HG02884 (cell line): ENCODE measurements around the gene HTR7.
"Not testable (repeated sequence)": the region's sequence is repeated elsewhere in the genome, so short reads cannot be mapped to it uniquely, and the experiment has no call there.

Source experiments
- ATAC-seq: cut with Tn5 transposase; IDR thresholded peaks from one replicate; pipeline ENCODE4 v1.9.1; 2021; ENCODE audit warnings: mild to moderate bottlenecking, moderate library complexity; ENCODE audit not compliant: unreplicated experiment

The HTR7 gene

GRCh38 chr10:90857635-90858460, at the start of gene HTR7:
TSS of gene HTR7 (minus strand) at chr10:90858039. CDS start at chr10:90857671, 368 bp downstream.
- ATAC-seq, result peak; percentile 70

GRCh38 chr10:90906596-90906995, 48.8 kb upstream of the HTR7 start:
- no peak for ATAC-seq

- no peak for ATAC-seq
These were observed 48.1 kb upstream of the HTR7 start for GRCh38 chr10:90905925-90906324.

GRCh38 chr10:90896916-90897315, 39.1 kb upstream of the HTR7 start:
- ATAC-seq, result not testable (repeated sequence)

GRCh38 chr10:90893190-90893589, 35.4 kb upstream of the HTR7 start:
- no peak for ATAC-seq

GRCh38 chr10:90890347-90890746, 32.5 kb upstream of the HTR7 start:
- ATAC-seq, result no peak

GRCh38 chr10:90889636-90890035, 31.8 kb upstream of the HTR7 start:
- ATAC-seq, result no peak

- ATAC-seq, result no peak
These were observed 30.5 kb upstream of the HTR7 start for GRCh38 chr10:90888387-90888786.

- no peak for ATAC-seq
These were observed 29.7 kb upstream of the HTR7 start for GRCh38 chr10:90887555-90887954.

GRCh38 chr10:90885176-90885575, 27.3 kb upstream of the HTR7 start:
- no peak for ATAC-seq

GRCh38 chr10:90884431-90884830, 26.6 kb upstream of the HTR7 start:
- no peak for ATAC-seq

GRCh38 chr10:90880059-90880719, 22.4 kb upstream of the HTR7 start:
- not testable (repeated sequence) for ATAC-seq

- ATAC-seq, result no peak
These were observed 21.2 kb upstream of the HTR7 start for GRCh38 chr10:90879062-90879461.

GRCh38 chr10:90872648-90873020, 14.8 kb upstream of the HTR7 start:
- ATAC-seq, result no peak

- ATAC-seq, result peak; percentile 96
These were observed 14.2 kb upstream of the HTR7 start, which contains the start of gene RPP30 for GRCh38 chr10:90871766-90872647. TSS of gene RPP30 (plus strand) at chr10:90871974. CDS start at chr10:90871987, 13 bp downstream.

- ATAC-seq, result peak; percentile 60
These were observed 13.5 kb upstream of the HTR7 start for GRCh38 chr10:90871279-90871765.

- no peak for ATAC-seq
These were observed 8.3 kb upstream of the HTR7 start for GRCh38 chr10:90866050-90866598.

- no peak for ATAC-seq
These were observed 7.6 kb upstream of the HTR7 start for GRCh38 chr10:90865401-90865800.

GRCh38 chr10:90862908-90863514, 5.2 kb upstream of the HTR7 start:
- ATAC-seq, result no peak

GRCh38 chr10:90860790-90861189, 3.0 kb upstream of the HTR7 start:
- no peak for ATAC-seq
